HG03571 (cell line): ENCODE data around the gene AHNAK2.
A peak's percentile ranks its signal among the peaks of the same experiment; 100 is the strongest.
"Not testable (repeated sequence)": the region's sequence is repeated elsewhere in the genome, so short reads cannot be mapped to it uniquely, and the experiment has no call there.

Source experiments
- ATAC-seq: cut with Tn5 transposase; IDR thresholded peaks from one replicate; pipeline ENCODE4 v1.9.1; 2021; ENCODE audit not compliant: unreplicated experiment

The AHNAK2 gene

DNA sequence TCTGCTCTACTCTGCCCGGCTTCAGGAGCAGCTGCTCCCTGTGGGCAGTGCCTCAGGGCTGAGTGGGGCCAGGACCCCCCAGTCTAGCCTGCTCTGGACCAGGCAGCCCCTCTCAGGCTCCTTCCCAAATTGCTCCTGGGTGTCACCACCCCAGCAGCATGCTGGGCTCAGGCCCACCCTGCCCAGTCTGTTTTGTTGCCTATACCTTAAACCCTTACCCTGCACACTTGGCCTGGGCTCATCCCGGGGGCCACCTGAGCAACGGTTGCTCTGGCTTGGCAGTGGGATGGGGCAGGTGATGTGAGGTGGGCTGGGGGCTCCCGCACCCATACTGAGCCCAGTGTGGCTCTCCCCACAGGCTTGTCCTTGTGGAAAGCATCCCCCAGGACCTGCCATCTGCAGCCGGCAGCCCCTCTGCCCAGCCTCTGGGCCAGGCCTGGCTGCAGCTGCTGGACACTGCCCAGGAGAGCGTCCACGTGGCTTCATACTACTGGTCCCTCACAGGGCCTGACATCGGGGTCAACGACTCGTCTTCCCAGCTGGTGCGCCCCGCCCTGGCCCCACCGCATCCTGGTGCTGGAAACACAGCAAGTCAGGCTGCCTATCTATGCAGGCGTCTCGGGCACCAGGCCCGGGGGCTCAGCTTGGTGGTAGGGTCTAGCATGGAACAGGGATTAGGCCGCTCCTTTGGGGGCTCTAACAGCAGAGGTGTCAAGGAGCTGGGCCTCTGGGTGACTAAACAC lies 49.6 kb downstream of the AHNAK2 start:
- ATAC-seq: no peak

DNA sequence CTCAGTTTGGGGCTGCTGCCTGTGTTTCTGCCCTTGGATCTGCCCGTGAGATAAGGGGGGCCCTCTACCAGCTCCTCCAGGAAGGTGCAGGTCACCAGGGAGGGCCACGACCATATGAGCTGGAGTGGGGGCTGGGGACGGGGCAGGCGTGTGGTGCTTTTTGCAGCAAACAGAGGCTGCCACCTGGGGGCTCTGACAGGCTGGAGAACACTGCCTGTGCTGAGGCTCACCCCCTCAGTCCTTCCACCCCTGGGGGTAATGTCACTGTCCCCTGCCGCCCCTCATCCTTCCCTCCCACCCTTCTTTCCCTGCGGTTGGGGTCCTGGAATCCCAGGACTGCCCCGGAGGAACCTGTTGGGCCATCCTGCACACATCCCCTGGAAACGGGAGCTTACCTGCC lies 50.3 kb downstream of the AHNAK2 start:
- no peak for ATAC-seq

DNA sequence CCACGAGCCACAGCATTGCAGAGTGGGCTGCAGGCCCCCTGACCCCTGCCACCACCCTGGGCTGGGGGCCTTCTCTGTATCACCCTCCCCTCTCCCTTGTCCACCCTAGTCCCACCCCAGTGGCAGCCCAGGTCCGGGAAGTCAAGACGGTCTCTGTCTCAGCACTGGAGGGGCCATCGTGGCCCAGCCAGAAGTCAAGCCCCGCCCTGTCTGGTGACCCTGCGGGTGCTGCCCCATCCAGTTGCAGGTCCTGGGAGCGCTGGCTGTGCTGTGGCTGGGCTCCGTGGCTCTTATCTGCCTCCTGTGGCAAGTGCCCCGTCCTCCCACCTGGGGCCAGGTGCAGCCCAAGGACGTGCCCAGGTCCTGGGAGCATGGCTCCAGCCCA lies 50.8 kb downstream of the AHNAK2 start:
- no peak for ATAC-seq

DNA sequence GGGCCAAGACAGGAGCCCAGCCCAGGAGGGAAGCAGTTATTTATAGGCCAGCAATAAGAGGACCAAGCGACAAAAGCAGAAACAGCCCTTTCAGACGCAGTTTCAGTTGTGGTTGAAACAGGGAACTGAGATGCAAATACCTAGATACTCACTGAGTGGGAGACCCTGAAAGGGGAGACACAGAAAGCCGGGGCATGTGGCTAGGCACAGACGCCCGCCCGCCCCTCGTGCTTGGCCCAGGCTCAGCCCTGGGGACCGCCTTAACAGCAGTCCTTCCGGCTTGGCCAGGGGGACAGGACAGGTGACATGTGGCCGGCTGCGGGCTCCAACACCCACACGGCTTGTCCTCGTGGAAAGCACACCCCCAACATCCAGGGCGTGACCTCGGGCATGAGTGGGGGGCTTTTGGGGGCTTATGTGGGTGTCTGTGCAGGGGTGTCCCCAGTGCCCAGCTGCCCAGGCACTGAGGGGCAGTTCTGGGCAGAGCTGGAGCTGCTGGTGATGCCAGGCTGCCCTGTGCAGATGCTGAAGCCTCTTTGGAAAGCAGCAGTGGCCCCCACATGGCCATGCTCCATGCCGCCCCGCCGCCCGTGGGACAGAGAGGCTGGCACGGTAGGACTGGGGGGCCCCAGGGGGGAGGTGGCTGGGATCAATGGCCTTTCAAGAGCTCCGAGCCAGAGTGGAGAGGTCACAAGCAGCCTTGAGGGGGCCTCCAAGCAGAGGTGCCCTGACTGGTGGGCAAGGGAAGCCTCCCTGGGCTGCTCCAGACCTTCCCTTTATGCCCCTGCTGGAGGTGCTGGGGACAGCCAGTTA lies 51.3 kb downstream of the AHNAK2 start:
- ATAC-seq: peak; percentile 74

DNA sequence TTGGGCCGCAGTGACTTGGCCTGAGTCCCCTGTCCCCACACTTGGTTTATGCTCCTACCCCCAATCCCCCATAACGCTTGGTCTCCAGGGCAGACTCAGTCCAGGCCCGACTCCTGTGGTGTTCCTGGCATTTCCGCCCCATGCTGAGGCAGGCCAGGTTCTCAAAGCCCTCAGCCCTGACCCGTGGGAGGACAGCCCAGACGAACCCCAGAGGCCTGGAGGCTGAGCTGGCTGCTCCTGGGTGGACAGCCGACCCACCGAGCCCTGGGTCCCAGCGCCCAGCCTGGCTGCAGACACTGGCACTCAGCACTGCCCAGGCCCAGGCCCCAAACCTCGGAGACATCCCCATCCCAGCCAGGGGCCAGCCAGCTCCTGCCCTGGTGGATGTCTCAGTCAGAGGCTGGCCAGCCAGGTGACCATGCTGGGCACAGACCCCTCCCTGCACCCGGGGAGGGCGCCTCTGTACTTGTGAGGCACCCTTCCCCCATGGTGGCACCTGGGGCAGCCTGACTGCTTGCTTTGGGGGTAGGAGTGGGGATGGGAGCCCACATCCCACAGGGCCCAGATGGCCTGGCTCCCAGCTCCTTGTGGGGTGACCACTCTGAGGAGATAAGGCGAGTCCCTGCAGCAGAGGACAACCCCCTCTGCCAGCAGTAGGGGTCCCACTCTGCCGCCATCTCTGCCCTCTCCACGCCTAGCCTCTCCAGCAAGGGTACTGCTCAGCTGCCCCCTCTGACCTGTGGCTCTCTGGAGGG lies 52.1 kb downstream of the AHNAK2 start:
- ATAC-seq: no peak

DNA sequence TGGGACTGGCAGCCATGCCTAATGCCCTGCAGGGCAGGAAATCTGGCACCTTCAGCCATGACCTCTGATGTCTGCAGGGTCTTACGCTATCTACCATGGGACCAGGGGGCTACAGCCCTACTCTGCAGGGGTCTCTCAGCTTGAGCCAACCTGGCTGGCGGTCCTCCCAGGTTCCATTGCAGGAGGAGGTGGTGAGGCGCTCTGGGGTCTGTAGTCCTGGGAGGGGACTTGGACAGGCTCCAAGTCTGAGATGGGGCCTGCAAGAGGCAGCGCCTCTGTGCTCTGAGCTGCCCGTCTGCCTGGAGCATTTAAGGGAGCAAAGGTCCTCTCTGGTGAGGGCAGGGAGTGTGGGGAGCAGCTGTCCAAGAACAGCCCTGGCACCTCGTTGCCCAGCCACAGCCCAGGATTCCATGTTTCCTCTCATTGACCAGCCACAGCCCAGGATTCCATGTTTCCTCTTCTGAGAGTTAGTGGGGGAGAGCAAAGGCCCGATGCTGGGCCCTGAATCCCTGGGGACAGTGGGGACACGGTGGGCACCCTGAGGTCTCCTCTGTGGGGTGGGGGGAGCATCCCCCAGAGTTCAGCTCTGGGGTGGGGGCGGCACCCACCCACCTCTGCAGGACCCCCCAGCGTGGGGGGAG lies 52.8 kb downstream of the AHNAK2 start:
- no peak for ATAC-seq

GRCh38 chr14:104924421-104925213 lies 53.6 kb downstream of the AHNAK2 start, which contains the start of gene PLD4:
Gene PLD4, plus strand, starts transcription at chr14:104924879. Its CDS starts 2,262 bp downstream, at chr14:104927141.
- no peak for ATAC-seq

DNA sequence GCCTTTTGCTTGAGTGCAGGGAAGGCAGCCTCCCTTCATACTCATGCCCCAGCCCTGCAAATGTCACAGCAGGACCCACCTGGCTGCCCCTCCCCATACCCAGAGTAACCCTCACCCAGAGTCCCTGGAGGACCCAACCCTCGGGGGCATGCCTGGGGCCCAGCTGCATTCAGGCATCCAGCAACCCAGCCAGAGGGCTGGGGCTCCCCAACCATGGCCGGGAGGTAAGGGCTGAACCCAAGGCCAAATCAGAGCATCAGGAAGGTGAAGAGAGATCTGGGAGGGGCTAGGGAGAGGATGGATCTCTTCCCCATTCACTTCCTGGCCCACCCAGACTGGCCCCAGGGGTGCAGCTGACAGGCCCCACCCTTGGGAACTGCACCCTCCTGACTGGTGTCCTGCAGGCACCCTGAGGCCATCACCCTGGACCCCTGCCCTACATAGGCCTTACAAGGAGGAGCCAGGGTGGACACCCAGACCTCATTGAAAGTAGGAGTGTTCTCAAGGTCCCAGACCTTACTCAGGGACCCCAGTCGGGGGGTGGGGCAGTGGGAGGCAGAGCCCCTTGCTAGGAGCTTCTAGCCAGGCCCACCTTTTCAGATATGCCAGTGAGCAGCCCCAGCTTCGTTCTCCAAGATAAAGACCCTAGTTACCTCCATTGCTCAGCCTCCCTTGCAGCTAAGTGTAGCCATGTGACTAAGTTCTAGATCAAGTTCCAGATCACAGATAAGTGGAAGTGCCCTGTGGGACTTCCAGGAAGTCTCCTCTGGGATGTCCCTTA lies 54.3 kb downstream of the AHNAK2 start:
- no peak for ATAC-seq

DNA sequence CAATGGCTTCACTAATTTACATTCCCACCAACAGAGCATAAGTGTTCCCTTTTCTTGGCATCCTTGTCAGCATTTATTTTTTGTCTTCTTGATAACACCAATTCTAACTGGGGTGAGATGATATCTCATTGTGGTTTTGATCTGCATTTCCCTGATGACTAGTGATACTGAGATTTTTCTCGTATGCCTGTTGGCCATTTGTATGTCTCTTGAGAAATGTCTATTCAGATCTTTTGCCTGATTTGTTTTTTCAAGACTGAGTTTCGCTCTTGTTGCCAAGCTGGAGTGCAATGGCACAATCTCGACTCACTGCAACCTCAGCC lies 58.2 kb downstream of the AHNAK2 start:
- no peak for ATAC-seq

GRCh38 chr14:104919152-104919992 lies 58.8 kb downstream of the AHNAK2 start:
- not testable (repeated sequence) for ATAC-seq

DNA sequence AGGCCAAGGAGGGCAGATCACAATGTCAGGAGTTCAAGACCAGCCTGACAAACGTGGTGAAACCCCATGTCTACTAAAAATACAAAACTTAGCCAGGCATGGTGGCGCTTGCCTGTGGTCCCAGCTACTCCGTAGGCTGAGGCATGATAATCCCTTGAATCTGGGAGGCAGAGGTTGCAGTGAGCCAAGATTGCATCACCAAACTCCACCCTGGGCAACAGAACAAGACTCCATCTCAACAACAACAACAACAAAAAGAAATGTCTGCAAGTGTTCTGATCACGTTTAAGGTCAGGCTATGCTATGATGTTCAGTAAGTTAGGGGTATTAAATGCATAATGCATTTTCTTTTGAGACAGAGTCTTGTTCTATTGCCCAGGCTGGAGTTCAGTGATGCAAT lies 60.2 kb downstream of the AHNAK2 start:
- no peak for ATAC-seq

DNA sequence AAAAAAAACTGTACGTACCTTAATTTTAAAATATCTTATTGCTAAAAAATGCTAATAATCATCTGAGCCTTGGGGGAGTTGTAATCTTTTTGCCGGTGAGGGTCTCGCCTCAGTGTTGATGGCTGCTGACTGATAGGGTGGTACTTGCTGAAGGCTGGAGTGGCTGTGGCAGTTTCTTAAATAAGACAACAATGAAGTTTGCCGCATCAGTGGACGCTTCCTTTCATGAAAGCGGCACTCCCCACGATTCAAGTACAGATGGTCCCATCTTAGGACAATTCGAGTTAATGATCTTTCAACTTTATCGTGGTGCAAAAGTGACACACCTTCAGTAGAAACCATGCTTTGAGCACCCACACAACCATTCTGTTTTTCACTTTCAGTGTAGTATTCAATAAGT lies 61.1 kb downstream of the AHNAK2 start:
- ATAC-seq: no peak

- no peak for ATAC-seq
These were observed 64.7 kb downstream of the AHNAK2 start for GRCh38 chr14:104913435-104913834.

DNA sequence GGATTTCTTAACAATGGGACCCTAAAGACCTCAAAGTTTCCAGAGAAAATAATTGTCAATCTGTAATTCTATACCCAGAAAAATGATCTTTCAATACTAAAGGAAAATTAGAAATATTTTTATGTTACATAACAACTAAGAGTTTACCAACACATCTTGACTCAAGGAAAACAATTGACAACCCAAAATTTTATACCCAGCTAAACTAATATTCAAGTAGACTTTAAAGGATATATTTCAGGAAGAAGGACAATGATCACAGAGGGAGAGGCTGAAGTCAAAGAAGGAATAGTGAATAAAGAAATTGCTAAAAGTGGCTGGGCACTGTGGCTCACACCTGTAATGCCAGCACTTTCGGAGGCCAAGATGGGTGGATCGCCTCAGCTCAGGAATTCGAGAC lies 66.1 kb downstream of the AHNAK2 start:
- no peak for ATAC-seq

GRCh38 chr14:104908303-104908702 lies 69.9 kb downstream of the AHNAK2 start:
- ATAC-seq: no peak

- not testable (repeated sequence) for ATAC-seq
These were observed 72.6 kb downstream of the AHNAK2 start for GRCh38 chr14:104905579-104905933.

DNA sequence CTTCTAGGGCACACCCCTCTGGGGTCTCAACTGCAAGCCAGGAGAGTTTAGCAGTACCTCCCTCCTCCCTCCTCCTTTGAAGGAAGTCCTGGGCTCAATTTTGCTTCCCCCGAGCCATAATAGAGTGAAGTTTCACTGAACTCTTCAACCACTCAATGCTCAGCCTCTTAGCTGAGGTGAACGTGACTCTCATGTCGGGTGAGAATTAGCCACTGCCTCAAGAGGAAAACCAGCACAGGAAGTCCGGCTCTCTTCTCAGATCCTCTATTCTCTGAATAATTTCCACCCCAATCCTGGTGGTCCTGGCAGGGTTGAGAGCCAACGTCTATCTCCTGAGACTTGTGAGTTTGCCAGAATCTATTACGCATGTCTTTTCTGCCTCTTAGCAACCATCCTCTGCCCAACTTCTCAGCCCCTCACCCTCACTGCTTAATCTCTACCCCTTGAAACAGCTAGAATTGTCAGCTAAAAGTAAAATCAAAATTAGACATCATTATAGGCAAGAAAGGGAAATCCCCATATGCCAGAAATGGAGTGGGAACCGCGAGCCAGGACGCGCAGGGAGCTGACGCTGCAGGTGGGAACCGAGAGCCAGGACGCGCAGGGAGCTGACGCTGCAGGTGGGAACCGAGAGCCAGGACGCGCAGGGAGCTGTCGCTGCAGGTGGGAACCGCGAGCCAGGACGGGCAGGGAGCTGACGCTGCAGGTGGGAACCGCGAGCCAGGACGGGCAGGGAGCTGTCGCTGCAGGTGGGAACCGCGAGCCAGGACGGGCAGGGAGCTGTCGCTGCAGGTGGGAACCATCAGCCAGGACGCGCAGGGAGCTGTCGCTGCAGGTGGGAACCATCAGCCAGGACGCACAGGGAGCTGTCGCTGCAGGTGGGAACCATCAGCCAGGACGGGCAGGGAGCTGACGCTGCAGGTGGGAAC lies 73.3 kb downstream of the AHNAK2 start:
- not testable (repeated sequence) for ATAC-seq

GRCh38 chr14:104903990-104904389 lies 74.2 kb downstream of the AHNAK2 start:
- no peak for ATAC-seq
